Esophagus muscularis mucosa (tissue), 3 donors: Measurements from ENCODE around the gene PRSS21.

Source experiments
- EP300 ChIP-seq: sonication (generic); formaldehyde crosslinking; IDR thresholded peaks from one replicate; pipeline ENCODE4 v1.6.1; 2017; ENCODE audit warnings: antibody characterized with exemption
- TF ChIP-seq, protein P1 (sequence below), 3 experiments: fragments of 200-600 bp in 2 of 3; fragments of 450-650 bp in 1 of 3; sonication (generic) in 2 of 3; IDR thresholded peaks; one replicate each; pipeline ENCODE4 v1.5.1; 2017 to 2019; ENCODE audit warnings: antibody characterized with exemption in 3 of 3, mild to moderate bottlenecking in 2 of 3, moderate library complexity in 1 of 3

GRCh38 chr16:2855536-2855935 lies 38.5 kb downstream of the PRSS21 start:
- TF ChIP-seq, protein P1, sequence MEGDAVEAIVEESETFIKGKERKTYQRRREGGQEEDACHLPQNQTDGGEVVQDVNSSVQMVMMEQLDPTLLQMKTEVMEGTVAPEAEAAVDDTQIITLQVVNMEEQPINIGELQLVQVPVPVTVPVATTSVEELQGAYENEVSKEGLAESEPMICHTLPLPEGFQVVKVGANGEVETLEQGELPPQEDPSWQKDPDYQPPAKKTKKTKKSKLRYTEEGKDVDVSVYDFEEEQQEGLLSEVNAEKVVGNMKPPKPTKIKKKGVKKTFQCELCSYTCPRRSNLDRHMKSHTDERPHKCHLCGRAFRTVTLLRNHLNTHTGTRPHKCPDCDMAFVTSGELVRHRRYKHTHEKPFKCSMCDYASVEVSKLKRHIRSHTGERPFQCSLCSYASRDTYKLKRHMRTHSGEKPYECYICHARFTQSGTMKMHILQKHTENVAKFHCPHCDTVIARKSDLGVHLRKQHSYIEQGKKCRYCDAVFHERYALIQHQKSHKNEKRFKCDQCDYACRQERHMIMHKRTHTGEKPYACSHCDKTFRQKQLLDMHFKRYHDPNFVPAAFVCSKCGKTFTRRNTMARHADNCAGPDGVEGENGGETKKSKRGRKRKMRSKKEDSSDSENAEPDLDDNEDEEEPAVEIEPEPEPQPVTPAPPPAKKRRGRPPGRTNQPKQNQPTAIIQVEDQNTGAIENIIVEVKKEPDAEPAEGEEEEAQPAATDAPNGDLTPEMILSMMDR (IDR thresholded peaks at IDR 0.05): no peak
- TF ChIP-seq EP300: no peak
